Activated naive CD4-positive, alpha-beta T cell treated with anti-CD3 and anti-CD28 coated beads, Interleukin-2, amount 10 ng/mL, durations not matched to agents 7 days and 5 days (primary cell): ENCODE data around the gene ARID1B.

ENCODE experiments used
- CTCF ChIA-PET: fragments of 350-600 bp; sonication (Branson Sonifier 250); formaldehyde crosslinking; loops from one replicate; lab custom pipeline; 2021; ENCODE audit warnings: antibody characterized with exemption; lab: Charles Lee
- DNase-seq: peaks from one replicate; pipeline ENCODE4 v3.0.0-alpha.2; 2020
- H3K27ac Mint-ChIP-seq: one replicate; pipeline ENCODE4 v1.8.0; 2021; ENCODE audit warnings: mild to moderate bottlenecking, moderate library complexity, mixed read lengths
- H3K27me3 Mint-ChIP-seq: one replicate; pipeline ENCODE4 v1.8.0; 2021; ENCODE audit warnings: mild to moderate bottlenecking, mixed read lengths
- H3K36me3 Mint-ChIP-seq: one replicate; pipeline ENCODE4 v1.8.0; 2021; ENCODE audit warnings: mixed read lengths
- H3K4me1 Mint-ChIP-seq: one replicate; pipeline ENCODE4 v1.8.0; 2021; ENCODE audit warnings: mixed read lengths
- H3K4me3 Mint-ChIP-seq: one replicate; pipeline ENCODE4 v1.8.0; 2021; ENCODE audit warnings: mild to moderate bottlenecking, moderate library complexity, mixed read lengths
- H3K9me3 Mint-ChIP-seq: one replicate; pipeline ENCODE4 v1.8.0; 2021; ENCODE audit warnings: mixed read lengths

The ARID1B gene

GRCh38 chr6:156884306-156884705, 107.1 kb downstream of the ARID1B start:
- Mint-ChIP-seq H3K27ac (no peak overlapping the region), H3K4me3 (no peak overlapping the region), H3K9me3 (no peaks in the 10 kb centered on the region), H3K27me3 (no peaks in the 10 kb centered on the region), H3K4me1 (peaks cover 26% of the 10 kb centered on the region), H3K36me3 (no peaks in the 10 kb centered on the region)
- DNase-seq, result no peak
- CTCF ChIA-PET, result no interaction called here

GRCh38 chr6:156885562-156885961, 108.4 kb downstream of the ARID1B start:
- H3K27me3 Mint-ChIP-seq, result no peaks in the 10 kb centered on the region
- CTCF ChIA-PET, result no interaction called here
- peaks cover 24% of the 10 kb centered on the region for H3K4me1 Mint-ChIP-seq
- H3K9me3 Mint-ChIP-seq, result no peaks in the 10 kb centered on the region
- H3K27ac Mint-ChIP-seq, result no peak overlapping the region
- no peak overlapping the region for H3K4me3 Mint-ChIP-seq
- DNase-seq, result no peak
- H3K36me3 Mint-ChIP-seq, result no peaks in the 10 kb centered on the region

- no peak for DNase-seq
- Mint-ChIP-seq H3K27ac (no peak overlapping the region), H3K27me3 (no peaks in the 10 kb centered on the region), H3K36me3 (no peaks in the 10 kb centered on the region), H3K4me1 (peaks cover 24% of the 10 kb centered on the region), H3K4me3 (no peak overlapping the region), H3K9me3 (no peaks in the 10 kb centered on the region)
- CTCF ChIA-PET, result no interaction called here
Measured at GRCh38 chr6:156886409-156886808, 109.2 kb downstream of the ARID1B start.

GRCh38 chr6:156887623-156888269, 110.6 kb downstream of the ARID1B start:
- DNase-seq, result no peak
- Mint-ChIP-seq H3K36me3 (no peaks in the 10 kb centered on the region), H3K27me3 (no peaks in the 10 kb centered on the region), H3K4me3 (no peak overlapping the region), H3K9me3 (no peaks in the 10 kb centered on the region), H3K27ac (no peak overlapping the region), H3K4me1 (peaks cover 18% of the 10 kb centered on the region)
- CTCF ChIA-PET, result interaction anchor here (0.6 kb wide), 1 partner anchor 8 kb away, joined by 3 read pairs; no protein-coding TSS in a partner anchor

- no peak overlapping the region for H3K4me3 Mint-ChIP-seq
- H3K4me1 Mint-ChIP-seq, result peaks cover 7% of the 10 kb centered on the region
- no peaks in the 10 kb centered on the region for H3K27me3 Mint-ChIP-seq
- H3K36me3 Mint-ChIP-seq, result no peaks in the 10 kb centered on the region
- DNase-seq, result no peak
- H3K27ac Mint-ChIP-seq, result no peak overlapping the region
- CTCF ChIA-PET, result no interaction called here
- H3K9me3 Mint-ChIP-seq, result no peaks in the 10 kb centered on the region
Measured at GRCh38 chr6:156889469-156889868, 112.3 kb downstream of the ARID1B start.

GRCh38 chr6:156889986-156890385, 112.8 kb downstream of the ARID1B start:
- H3K27ac Mint-ChIP-seq, result no peak overlapping the region
- no peaks in the 10 kb centered on the region for H3K27me3 Mint-ChIP-seq
- no peaks in the 10 kb centered on the region for H3K36me3 Mint-ChIP-seq
- H3K4me1 Mint-ChIP-seq, result peaks cover 7% of the 10 kb centered on the region
- H3K4me3 Mint-ChIP-seq, result no peak overlapping the region
- CTCF ChIA-PET, result no interaction called here
- DNase-seq, result no peak
- H3K9me3 Mint-ChIP-seq, result no peaks in the 10 kb centered on the region

GRCh38 chr6:156890627-156891314, 113.6 kb downstream of the ARID1B start:
- Mint-ChIP-seq H3K4me1 (peaks cover 7% of the 10 kb centered on the region), H3K9me3 (no peaks in the 10 kb centered on the region), H3K27me3 (no peaks in the 10 kb centered on the region), H3K27ac (no peak overlapping the region), H3K36me3 (no peaks in the 10 kb centered on the region), H3K4me3 (no peak overlapping the region)
- no peak for DNase-seq
- CTCF ChIA-PET, result no interaction called here

GRCh38 chr6:156897907-156898531, 120.8 kb downstream of the ARID1B start:
- H3K36me3 Mint-ChIP-seq, result peaks cover 8% of the 10 kb centered on the region

GRCh38 chr6:156899071-156899470, 121.9 kb downstream of the ARID1B start:
- H3K4me1 Mint-ChIP-seq, result peaks cover 3% of the 10 kb centered on the region
- CTCF ChIA-PET, result no interaction called here

More at GRCh38 chr6:156897907-156898531, 120.8 kb downstream of the ARID1B start:
- H3K4me3 Mint-ChIP-seq, result no peak overlapping the region
- DNase-seq, result no peak
- CTCF ChIA-PET, result no interaction called here
- H3K27ac Mint-ChIP-seq, result no peak overlapping the region
- peaks cover 3% of the 10 kb centered on the region for H3K4me1 Mint-ChIP-seq
- H3K27me3 Mint-ChIP-seq, result no peaks in the 10 kb centered on the region
- H3K9me3 Mint-ChIP-seq, result no peaks in the 10 kb centered on the region

GRCh38 chr6:156899532-156900135, 122.5 kb downstream of the ARID1B start:
- Mint-ChIP-seq H3K27me3 (no peaks in the 10 kb centered on the region), H3K9me3 (no peaks in the 10 kb centered on the region), H3K36me3 (peaks cover 12% of the 10 kb centered on the region), H3K4me1 (peaks cover 3% of the 10 kb centered on the region), H3K27ac (no peak overlapping the region), H3K4me3 (no peak overlapping the region)
- DNase-seq, result no peak
- CTCF ChIA-PET, result no interaction called here

More at GRCh38 chr6:156899071-156899470, 121.9 kb downstream of the ARID1B start:
- no peak for DNase-seq
- H3K27me3 Mint-ChIP-seq, result no peaks in the 10 kb centered on the region
- H3K4me3 Mint-ChIP-seq, result no peak overlapping the region
- H3K9me3 Mint-ChIP-seq, result no peaks in the 10 kb centered on the region
- peaks cover 10% of the 10 kb centered on the region for H3K36me3 Mint-ChIP-seq
- H3K27ac Mint-ChIP-seq, result no peak overlapping the region

GRCh38 chr6:156900292-156900691, 123.1 kb downstream of the ARID1B start:
- DNase-seq, result no peak
- no peaks in the 10 kb centered on the region for H3K27me3 Mint-ChIP-seq
- H3K4me3 Mint-ChIP-seq, result no peak overlapping the region
- H3K36me3 Mint-ChIP-seq, result peaks cover 12% of the 10 kb centered on the region
- peaks cover 3% of the 10 kb centered on the region for H3K4me1 Mint-ChIP-seq
- no peaks in the 10 kb centered on the region for H3K9me3 Mint-ChIP-seq
- CTCF ChIA-PET, result no interaction called here
- H3K27ac Mint-ChIP-seq, result no peak overlapping the region

GRCh38 chr6:156901309-156902019, 124.3 kb downstream of the ARID1B start:
- DNase-seq, result no peak
- CTCF ChIA-PET, result no interaction called here
- H3K27me3 Mint-ChIP-seq, result no peaks in the 10 kb centered on the region
- peaks cover 3% of the 10 kb centered on the region for H3K4me1 Mint-ChIP-seq
- no peak overlapping the region for H3K27ac Mint-ChIP-seq
- peaks cover 18% of the 10 kb centered on the region for H3K36me3 Mint-ChIP-seq
- H3K9me3 Mint-ChIP-seq, result no peaks in the 10 kb centered on the region
- H3K4me3 Mint-ChIP-seq, result no peak overlapping the region

- H3K27ac Mint-ChIP-seq, result no peak overlapping the region
- H3K36me3 Mint-ChIP-seq, result peaks cover 23% of the 10 kb centered on the region
- CTCF ChIA-PET, result no interaction called here
- H3K4me1 Mint-ChIP-seq, result peaks cover 3% of the 10 kb centered on the region
- H3K27me3 Mint-ChIP-seq, result no peaks in the 10 kb centered on the region
- no peaks in the 10 kb centered on the region for H3K9me3 Mint-ChIP-seq
- no peak overlapping the region for H3K4me3 Mint-ChIP-seq
- DNase-seq, result no peak
Measured at GRCh38 chr6:156902782-156903181, 125.6 kb downstream of the ARID1B start.
